ENCODE results near the gene SRCIN1. TPM values are rescaled to one million over a fixed set of nuclear protein-coding genes. Genes with fewer than 3 reads are reported as not detected.

SRCIN1 gene
- total RNA-seq, 2 donors from 2014 or later, result 2.4 to 4.8 TPM

GRCh38 chr17:38601539-38602351 lies 4.0 kb downstream of the SRCIN1 start:
- 26% methylated on average over 24 of the region's 24 CpGs for WGBS
- TF ChIP-seq POLR2A (IDR thresholded peaks at IDR 0.05) (no peak), POLR2AphosphoS5 (IDR thresholded peaks at IDR 0.05) (no peak)
- TF ChIP-seq, protein P1, sequence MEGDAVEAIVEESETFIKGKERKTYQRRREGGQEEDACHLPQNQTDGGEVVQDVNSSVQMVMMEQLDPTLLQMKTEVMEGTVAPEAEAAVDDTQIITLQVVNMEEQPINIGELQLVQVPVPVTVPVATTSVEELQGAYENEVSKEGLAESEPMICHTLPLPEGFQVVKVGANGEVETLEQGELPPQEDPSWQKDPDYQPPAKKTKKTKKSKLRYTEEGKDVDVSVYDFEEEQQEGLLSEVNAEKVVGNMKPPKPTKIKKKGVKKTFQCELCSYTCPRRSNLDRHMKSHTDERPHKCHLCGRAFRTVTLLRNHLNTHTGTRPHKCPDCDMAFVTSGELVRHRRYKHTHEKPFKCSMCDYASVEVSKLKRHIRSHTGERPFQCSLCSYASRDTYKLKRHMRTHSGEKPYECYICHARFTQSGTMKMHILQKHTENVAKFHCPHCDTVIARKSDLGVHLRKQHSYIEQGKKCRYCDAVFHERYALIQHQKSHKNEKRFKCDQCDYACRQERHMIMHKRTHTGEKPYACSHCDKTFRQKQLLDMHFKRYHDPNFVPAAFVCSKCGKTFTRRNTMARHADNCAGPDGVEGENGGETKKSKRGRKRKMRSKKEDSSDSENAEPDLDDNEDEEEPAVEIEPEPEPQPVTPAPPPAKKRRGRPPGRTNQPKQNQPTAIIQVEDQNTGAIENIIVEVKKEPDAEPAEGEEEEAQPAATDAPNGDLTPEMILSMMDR (IDR thresholded peaks at IDR 0.05), result no peak
- Histone ChIP-seq H3K27me3 (replicated peaks; ENCODE audit: insufficient read depth) (no peaks in the 10 kb centered on the region), H3K4me3 (no peak overlapping the region), H3K4me1 (replicated peaks) (peaks cover 3% of the 10 kb centered on the region), H3K27ac (no peak overlapping the region), H3K36me3 (no peaks in the 10 kb centered on the region), H3K9me3 (no peaks in the 10 kb centered on the region)
- intact Hi-C loops (cut with DNase I), result no loop called here
- no peak for DNase-seq (ENCODE audit: low spot score)

DNA sequence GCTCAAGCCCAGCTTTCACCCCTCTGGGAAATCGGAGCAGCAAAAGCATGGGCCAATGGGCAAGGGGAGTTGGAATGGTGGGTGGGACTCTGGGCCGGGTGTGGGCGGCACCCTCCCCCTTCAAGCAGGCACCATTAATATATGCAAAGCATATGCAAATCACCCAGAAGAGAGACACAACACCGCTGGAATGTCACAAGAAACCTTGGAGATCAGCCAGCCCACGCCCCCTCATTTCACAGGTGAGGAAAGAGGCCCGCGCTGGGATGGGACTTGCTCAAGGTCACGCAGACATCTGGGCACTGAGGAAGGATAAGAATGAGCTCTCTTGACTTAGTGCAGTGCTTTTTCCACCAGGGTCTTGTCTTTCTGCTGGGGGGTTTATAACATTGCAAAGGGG lies 4.8 kb downstream of the SRCIN1 start:
- Histone ChIP-seq H3K9me3 (no peaks in the 10 kb centered on the region), H3K27me3 (replicated peaks; ENCODE audit: insufficient read depth) (no peaks in the 10 kb centered on the region), H3K4me3 (no peak overlapping the region), H3K36me3 (no peaks in the 10 kb centered on the region), H3K27ac (no peak overlapping the region), H3K4me1 (replicated peaks) (no peaks in the 10 kb centered on the region)
- intact Hi-C loops (cut with DNase I), result no loop called here
- 76% methylated on average over 8 of the region's 8 CpGs for WGBS
- TF ChIP-seq POLR2A (IDR thresholded peaks at IDR 0.05), result no peak
- no peak for TF ChIP-seq POLR2AphosphoS5 (IDR thresholded peaks at IDR 0.05)
- TF ChIP-seq, protein P1 (IDR thresholded peaks at IDR 0.05), result no peak
- DNase-seq (ENCODE audit: low spot score), result no peak

DNA sequence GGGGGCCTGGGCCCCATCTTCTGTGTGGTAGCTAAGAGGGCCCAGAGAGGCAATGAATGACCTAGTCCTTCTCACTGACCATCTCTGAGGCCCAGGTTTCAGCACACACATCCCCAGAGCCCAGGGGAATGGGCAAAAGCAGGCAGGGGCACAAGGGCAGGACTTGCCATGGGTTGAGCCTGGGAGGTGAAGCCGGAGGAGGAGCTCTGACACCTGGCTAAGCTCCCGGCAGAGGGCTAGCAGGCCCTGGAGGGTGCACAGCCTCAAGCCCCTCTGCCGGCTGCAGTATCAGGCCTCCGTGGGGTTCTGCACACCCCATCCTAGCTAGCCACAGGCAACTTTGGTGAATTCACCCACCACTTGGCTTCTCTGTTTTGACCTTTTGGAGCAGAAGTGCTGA lies 5.3 kb downstream of the SRCIN1 start:
- intact Hi-C loops (cut with DNase I), result no loop called here

GRCh38 chr17:38599398-38599856 lies 6.3 kb downstream of the SRCIN1 start:
- H3K4me1 ChIP-seq (replicated peaks), result no peaks in the 10 kb centered on the region

More for the DNA sequence above, 5.3 kb downstream of the SRCIN1 start:
- no peak for DNase-seq (ENCODE audit: low spot score)
- no peak overlapping the region for H3K4me3 ChIP-seq
- no peaks in the 10 kb centered on the region for H3K9me3 ChIP-seq
- TF ChIP-seq, protein P1 (IDR thresholded peaks at IDR 0.05), result no peak
- no peak for TF ChIP-seq POLR2AphosphoS5 (IDR thresholded peaks at IDR 0.05)
- no peak for TF ChIP-seq POLR2A (IDR thresholded peaks at IDR 0.05)
- H3K27me3 ChIP-seq (replicated peaks; ENCODE audit: insufficient read depth), result no peaks in the 10 kb centered on the region
- no peak overlapping the region for H3K27ac ChIP-seq
- 88% methylated on average over 4 of the region's 4 CpGs for WGBS
- H3K4me1 ChIP-seq (replicated peaks), result no peaks in the 10 kb centered on the region
- H3K36me3 ChIP-seq, result no peaks in the 10 kb centered on the region

More at GRCh38 chr17:38599398-38599856, 6.3 kb downstream of the SRCIN1 start:
- Histone ChIP-seq H3K27me3 (replicated peaks; ENCODE audit: insufficient read depth) (peaks cover 4% of the 10 kb centered on the region), H3K27ac (no peak overlapping the region), H3K36me3 (no peaks in the 10 kb centered on the region), H3K4me3 (no peak overlapping the region), H3K9me3 (no peaks in the 10 kb centered on the region)
- intact Hi-C loops (cut with DNase I), result no loop called here
- no peak for TF ChIP-seq POLR2A (IDR thresholded peaks at IDR 0.05)
- TF ChIP-seq, protein P1 (IDR thresholded peaks at IDR 0.05), result no peak
- no peak for DNase-seq (ENCODE audit: low spot score)
- WGBS, result 80% methylated on average over 9 of the region's 9 CpGs
